Activated T-helper 2 cell treated with anti-CD3 and anti-CD28 coated beads, Interferon-gamma antibody, Interleukin-2, Interleukin-4, amounts not matched to agents 10 μg/mL and 5 μg/mL and 100 μg/mL, durations not matched to agents 14 hours and 24 hours and 36 hours (primary cell): ENCODE measurements around the gene CACNA1E. TPM values are rescaled to one million over a fixed set of nuclear protein-coding genes. Genes with fewer than 3 reads are reported as not detected.
"Not testable (repeated sequence)": the region's sequence is repeated elsewhere in the genome, so short reads cannot be mapped to it uniquely, and the experiment has no call there.

Experiments used
- DNase-seq: peaks from one replicate; pipeline ENCODE4 v3.0.0; 2021; ENCODE audit warnings: low spot score
- H3K27ac Mint-ChIP-seq: one replicate; pipeline ENCODE4 v1.8.0; 2021; ENCODE audit warnings: mixed read lengths
- H3K27me3 Mint-ChIP-seq: one replicate; pipeline ENCODE4 v1.8.0; 2021; ENCODE audit warnings: low read depth, mixed read lengths
- H3K36me3 Mint-ChIP-seq: one replicate; pipeline ENCODE4 v1.8.0; 2021; ENCODE audit warnings: low read depth, mixed read lengths
- H3K4me1 Mint-ChIP-seq: one replicate; pipeline ENCODE4 v1.8.0; 2021; ENCODE audit warnings: low read depth, mixed read lengths
- H3K4me3 Mint-ChIP-seq: one replicate; pipeline ENCODE4 v1.8.0; 2021; ENCODE audit warnings: low read depth, mild to moderate bottlenecking, moderate library complexity, mixed read lengths
- H3K9me3 Mint-ChIP-seq: one replicate; pipeline ENCODE4 v1.8.0; 2021; ENCODE audit warnings: mixed read lengths
- intact Hi-C: fragments of 100-400 bp; cut with micrococcal nuclease; formaldehyde crosslinking; loops from one replicate; pipeline ENCODE4 v1.15.1; 2023
- total RNA-seq: library from RNA; stranded (reverse); gene quantifications from 2 replicates; pipeline ENCODE4 v1.2.3, GENCODE V29; 2022

CACNA1E gene
- total RNA-seq, 1 donor from 2014 or later = not detected

DNA sequence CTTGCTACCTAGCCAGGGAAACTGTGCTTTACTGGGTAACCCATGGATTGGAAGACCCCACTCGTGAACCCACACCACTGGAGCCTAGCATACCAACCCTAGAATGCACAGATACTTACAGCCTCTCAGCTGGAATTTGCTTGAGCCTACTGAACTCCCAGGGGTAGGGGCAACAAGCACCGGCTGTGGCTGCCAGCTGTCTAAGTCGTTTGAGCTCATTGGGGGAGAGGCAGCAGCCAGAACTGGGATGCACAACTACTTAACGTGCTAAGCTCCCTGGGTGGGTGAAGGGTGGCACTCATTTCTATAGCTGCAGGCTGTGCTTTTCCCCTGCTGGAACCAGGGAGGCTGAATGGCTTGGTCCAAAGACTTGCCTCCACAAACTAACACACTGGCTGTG is 365.8 kb downstream of the CACNA1E start:
- Mint-ChIP-seq H3K36me3 (no peaks in the 10 kb centered on the region), H3K4me1 (no peaks in the 10 kb centered on the region), H3K9me3 (no peaks in the 10 kb centered on the region), H3K4me3 (no peak overlapping the region), H3K27me3 (no peaks in the 10 kb centered on the region), H3K27ac (no peak overlapping the region)
- intact Hi-C loops = no loop called here
- DNase-seq = no peak

- H3K36me3 Mint-ChIP-seq, intact Hi-C loops, H3K27ac Mint-ChIP-seq: not testable (repeated sequence)
Measured at GRCh38 chr1:181854212-181854611, 370.9 kb downstream of the CACNA1E start.

DNA sequence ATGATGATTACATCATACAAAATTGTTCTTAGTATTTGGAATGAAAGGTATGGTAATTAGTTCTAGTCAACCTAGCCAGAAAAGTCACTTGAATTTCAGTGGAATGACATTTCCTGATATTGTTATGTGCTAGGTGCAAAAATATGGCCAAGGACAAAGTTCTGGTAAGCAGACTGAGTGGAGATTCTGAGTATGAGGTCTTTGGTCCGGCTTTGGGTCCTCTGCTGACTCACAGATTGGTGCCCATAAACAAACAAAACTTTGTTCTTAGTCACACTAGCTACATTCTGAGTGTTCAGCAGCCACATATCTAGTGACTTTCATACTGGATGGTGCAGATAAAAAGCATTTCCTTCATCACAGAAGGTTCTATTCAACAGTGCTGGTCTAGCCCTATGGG is 372.1 kb downstream of the CACNA1E start:
- H3K27ac Mint-ChIP-seq = no peak overlapping the region
- no peaks in the 10 kb centered on the region for H3K4me1 Mint-ChIP-seq
- no peak for DNase-seq
- no peaks in the 10 kb centered on the region for H3K27me3 Mint-ChIP-seq
- no peaks in the 10 kb centered on the region for H3K36me3 Mint-ChIP-seq
- H3K4me3 Mint-ChIP-seq = no peak overlapping the region
- no peaks in the 10 kb centered on the region for H3K9me3 Mint-ChIP-seq
- intact Hi-C loops = no loop called here

More at GRCh38 chr1:181854212-181854611, 370.9 kb downstream of the CACNA1E start:
- not testable (repeated sequence) for H3K27me3 Mint-ChIP-seq, H3K4me3 Mint-ChIP-seq, H3K4me1 Mint-ChIP-seq, DNase-seq, H3K9me3 Mint-ChIP-seq
